Stimulated activated CD4-positive, alpha-beta T cell treated with anti-CD3 and anti-CD28 coated beads, Interleukin-4, amount 100 ng/mL, for 24 hours (primary cell): ENCODE data around the gene ATXN7L1.
A peak's percentile ranks its signal among the peaks of the same experiment; 100 is the strongest.

Experiments
- DNase-seq: peaks from one replicate; pipeline ENCODE4 v3.0.0-alpha.2; 2020

Gene ATXN7L1

DNA sequence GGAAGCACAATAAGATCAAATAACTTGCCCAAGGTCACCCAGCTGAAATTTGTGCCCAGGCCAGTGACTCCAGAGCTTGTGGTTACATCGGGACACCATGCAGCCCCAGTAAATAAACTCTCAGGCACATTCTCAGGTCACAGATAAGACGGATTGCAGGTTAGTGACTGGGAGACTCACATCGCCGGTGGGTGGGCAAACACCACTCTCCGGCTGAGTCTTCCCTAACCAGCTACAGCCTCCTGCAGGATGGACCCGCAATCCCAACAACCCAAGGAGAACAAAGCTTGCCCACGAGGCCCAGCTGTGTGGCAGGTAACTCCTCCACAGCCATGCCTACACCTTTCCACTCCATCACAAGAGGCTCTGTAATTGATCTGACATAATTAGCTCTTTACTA is 213.4 kb downstream of the ATXN7L1 start:
- DNase-seq, result no peak

DNA sequence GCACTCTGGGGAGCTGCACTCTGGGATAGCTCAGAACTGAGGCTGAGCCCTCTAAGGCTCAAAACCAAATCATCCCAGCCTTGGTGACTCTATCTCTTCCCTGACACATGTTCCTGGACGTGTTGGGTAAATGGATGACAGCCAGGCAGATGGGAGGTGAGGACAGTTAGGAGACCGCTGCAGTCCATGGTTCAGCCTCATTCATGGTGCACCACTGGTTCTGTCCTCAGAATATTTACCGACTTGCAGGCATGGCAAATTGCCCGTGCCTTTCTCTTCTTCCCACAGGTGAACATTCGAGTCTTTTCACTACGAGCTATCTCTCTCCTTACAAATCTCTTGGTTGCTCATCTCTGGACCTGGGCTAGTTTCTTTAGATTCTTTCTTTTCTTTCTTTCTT is 214.8 kb downstream of the ATXN7L1 start:
- DNase-seq, result no peak

- peak; percentile 82 for DNase-seq
Observed at GRCh38 chr7:105656922-105657521, 219.4 kb downstream of the ATXN7L1 start.

- DNase-seq, result no peak
Observed at GRCh38 chr7:105655500-105656380, 220.7 kb downstream of the ATXN7L1 start.

DNA sequence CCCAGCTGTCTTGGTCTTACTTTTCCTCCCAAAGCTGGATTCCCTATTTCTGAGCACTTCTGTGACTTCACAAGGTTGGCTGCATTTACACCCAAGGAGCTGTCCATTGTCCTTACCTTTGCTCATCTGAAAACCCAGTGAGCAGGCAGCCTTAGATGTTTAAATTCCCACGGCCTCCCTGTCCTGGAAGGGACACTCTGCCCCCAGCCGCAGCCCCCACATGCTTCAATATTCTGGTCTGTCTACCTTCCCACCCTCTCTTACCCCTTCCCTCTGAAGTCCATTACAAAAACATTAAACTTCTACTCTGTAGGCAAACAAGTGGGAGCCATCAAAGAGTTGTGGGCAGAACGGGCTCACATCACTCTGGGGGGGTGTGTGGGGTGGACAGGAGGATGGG is 221.3 kb downstream of the ATXN7L1 start:
- no peak for DNase-seq

GRCh38 chr7:105654095-105654686 is 222.2 kb downstream of the ATXN7L1 start:
- no peak for DNase-seq

DNA sequence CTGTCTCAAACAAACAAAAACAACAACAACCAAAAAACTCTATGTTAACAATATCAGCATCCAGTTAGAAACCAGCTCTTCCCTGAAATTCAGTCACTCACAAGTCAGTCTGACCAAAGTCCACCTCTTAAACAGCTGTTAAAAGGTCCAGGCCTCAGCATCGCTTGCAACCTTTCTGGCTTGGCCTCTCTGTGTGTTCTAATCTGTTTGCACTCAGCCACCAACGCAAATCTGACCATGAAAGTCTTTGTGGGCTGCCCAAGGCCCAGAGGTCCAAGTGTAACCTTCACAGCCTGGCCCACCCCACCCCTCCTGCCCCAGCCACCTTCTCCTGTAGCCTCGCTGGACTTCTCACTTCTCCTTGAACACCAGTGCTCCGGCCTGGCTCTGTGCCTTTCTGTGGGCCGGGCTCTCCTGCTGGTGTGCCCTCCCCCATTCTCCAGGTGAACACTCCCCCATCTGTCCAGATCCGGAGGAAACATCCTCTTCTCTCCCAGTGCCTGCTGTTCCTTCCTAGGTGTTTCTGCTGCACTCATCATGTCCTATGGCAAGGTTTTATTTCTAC is 222.9 kb downstream of the ATXN7L1 start:
- DNase-seq, result no peak

- peak; percentile 76 for DNase-seq
Observed at GRCh38 chr7:105652359-105652993, 223.9 kb downstream of the ATXN7L1 start.

DNA sequence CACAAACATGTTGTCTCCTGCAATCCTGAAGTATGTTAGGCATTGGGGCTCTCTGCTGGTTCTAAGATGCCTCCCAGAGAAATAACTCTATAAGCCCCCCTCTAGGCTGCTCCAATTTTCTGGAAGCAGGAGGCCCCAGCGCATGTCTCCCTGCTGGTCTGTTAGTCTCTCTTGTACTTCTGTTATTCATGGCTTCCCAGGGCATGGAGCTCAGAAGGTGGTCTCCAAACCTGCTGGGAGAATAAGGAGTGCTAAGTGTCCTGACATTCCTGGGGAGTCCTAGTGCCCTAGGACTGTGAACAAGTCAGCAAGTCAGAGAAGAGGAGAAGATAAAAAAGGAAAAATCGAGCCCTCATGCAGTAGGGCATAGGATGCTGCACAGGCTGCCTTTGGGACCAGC is 224.6 kb downstream of the ATXN7L1 start:
- DNase-seq, result no peak

DNA sequence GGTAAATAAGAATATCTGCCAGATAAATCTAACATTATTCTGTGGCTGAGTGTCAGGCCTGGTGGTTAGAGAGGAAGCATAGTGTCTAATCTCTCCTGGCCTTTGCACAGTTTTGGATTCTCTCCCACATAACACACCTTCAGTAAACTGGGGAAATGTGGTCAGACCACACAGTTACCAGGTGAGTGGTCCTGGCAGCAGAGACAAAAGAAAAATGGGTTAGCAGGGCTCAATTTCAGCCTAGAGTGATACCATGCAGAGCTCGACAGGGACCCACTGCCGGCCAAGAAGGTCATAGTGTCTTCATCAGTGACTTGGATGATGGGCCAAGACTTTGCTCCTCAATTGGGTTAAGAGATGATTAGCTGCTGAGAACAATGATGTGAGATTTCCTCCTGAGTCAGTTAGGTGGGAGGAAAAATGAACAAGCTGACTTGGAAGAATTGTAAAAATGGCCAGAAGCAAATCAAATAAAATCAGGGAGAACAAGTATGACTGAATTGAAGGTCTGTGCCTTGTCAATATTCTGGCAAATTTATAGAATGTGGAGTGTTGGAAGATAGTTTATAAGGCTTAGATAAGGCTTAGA is 225.9 kb downstream of the ATXN7L1 start:
- DNase-seq, result no peak

DNA sequence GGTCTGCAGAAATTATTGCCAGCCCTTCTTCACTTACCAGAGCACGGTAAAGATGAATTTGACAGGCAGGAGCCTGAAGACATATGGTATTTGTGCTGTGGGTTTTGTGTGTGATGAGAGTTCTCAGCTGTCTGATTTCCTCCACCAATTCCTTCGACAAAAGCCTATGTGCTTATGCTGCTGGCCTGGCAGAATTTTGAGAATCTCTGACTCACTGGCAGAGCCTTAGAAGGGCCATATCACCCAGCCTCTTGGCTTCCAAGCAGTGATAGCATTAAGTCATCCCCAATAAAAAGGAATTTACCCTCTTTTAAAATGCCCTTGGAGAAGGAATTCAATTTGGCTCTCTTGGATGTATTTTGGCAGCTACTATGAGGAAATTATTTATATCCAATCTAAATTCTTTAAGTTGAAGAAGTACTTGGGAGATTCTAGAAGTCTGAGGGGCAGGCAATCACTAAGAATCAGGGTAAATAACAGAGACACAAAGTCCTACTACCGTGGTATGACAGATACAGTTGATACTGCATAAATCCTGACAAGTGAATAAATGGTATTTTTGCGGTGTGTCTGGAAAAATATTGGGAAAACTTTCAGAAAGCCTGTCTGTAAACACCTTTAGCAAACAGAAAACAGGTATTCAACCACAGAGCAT is 226.5 kb downstream of the ATXN7L1 start:
- DNase-seq, result no peak

DNA sequence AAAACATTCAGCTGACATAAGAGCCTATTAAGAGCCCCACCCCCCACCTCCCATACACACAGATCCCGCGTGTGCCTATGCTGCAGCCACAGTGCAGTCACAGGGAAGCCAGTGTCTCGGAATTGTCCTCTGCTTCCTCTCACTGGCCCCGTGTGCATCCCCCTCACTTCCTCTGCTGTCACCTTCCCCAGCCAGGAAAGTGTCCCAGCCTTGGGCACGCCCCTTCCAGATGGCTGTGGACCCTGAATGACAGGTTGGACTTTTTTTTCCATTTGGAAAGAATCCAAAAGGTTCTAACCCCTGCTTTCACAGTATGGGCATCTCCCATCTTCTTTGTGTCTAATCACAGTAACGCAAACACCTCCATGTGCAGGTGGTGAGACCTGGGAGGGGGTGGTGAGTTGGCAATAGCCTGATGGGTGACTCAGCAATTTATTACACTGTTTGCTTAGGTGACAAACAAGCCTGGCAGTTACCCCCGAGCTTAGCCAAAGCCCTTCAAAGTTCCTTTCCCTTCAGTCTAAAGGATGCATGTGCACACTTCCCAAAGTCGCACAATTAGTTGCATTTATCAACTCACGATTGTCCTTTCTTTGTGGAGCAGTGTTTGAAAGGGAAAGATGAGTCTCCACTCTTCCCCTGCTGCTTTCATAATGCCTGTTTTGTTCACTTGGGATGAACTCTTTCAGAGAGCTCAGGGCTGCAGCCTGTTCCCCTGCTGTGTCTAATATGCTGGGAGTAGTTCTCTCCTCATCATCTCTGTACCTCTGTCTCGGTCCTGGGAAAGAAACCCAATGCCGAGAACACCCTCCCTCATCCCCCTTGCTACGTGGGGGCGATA is 227.6 kb downstream of the ATXN7L1 start:
- no peak for DNase-seq

- DNase-seq, result no peak
Observed at GRCh38 chr7:105647591-105647990, 228.8 kb downstream of the ATXN7L1 start.

DNA sequence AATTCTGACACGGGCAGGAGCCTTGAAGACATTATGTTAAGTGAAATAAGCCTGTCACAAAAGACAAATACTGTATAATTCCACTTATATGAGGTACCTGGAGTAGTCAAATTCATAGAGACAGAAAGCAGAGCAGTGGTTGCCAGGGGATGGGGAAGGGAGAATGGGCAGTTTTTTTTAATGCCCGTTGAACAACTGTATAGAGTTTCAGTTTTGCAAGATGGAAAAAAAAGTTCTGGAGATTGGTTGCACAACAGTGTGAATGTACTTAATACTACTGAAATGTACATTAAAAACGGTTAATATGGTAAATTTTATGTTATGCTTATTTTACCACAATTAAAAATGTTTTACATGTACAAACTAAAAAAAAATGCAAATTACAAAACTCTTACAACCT is 231.5 kb downstream of the ATXN7L1 start:
- DNase-seq, result no peak

DNA sequence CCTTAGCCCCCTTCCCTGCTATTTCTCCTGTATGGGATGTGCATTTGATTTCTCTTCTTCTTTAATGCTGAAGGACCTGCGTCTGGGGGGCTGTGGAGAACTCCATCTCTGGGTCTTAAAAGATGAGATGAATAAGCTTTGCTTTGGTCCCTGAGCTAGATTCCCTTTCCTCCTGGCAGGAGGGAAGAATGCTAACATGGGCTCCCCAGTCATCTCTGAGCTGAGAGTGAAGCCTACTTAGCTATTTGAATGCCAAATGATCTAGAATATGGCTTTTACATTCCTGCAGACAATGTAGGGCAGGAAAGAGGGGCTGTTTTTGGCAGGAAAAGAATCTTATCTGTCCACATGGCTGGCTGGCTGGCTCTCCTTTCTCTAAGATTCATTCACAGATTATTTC is 232.5 kb downstream of the ATXN7L1 start:
- no peak for DNase-seq

- DNase-seq, result no peak
Observed at GRCh38 chr7:105643384-105643783, 233.0 kb downstream of the ATXN7L1 start.

- no peak for DNase-seq
Observed at GRCh38 chr7:105642264-105642663, 234.1 kb downstream of the ATXN7L1 start.

DNA sequence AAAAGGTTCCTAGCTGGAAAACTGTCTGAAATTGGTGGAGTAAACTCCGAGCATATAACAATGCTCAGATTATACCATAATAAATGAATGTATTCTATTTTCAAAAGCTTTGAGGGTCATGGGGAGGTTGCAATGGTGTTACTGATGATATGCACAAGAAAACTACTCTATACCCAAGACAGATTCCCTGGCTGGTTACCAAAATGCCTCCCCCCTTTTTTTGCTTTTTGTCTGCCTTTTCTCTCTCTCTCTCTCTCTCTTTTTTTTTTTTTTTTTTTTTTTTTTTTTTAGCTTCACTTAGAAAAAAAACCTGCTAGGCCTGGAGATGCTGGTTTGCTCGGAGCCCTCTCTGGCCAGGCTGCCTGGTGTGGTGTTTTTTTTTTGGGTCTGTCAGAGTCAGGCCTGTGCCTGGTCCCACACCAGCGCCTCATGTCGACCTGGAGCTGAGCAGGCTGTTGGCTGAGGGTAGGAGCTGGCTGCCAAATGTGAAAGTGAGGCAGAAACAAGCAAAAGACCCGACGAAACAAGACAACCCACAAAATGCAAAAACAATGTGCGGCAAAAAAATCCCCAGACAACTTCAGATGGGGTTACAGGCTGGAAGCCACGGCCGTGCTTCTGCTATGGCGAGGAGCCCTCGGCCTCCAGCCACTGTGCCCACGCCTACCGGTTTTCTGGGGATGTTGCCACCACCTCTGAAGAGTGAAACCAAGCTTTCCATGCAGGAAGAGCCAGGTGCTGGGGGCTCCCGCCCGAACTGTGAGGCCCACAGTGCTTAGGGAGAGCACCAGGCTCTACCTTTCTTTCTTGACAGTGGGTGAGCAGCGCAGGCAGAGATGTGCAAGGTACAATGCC is 235.2 kb downstream of the ATXN7L1 start:
- no peak for DNase-seq

- no peak for DNase-seq
Observed at GRCh38 chr7:105639667-105640493, 236.5 kb downstream of the ATXN7L1 start.
